ENCODE measurements around the gene FRMPD4.
"Not testable (repeated sequence)": the region's sequence is repeated elsewhere in the genome, so short reads cannot be mapped to it uniquely, and the experiment has no call there.

The FRMPD4 gene

DNA sequence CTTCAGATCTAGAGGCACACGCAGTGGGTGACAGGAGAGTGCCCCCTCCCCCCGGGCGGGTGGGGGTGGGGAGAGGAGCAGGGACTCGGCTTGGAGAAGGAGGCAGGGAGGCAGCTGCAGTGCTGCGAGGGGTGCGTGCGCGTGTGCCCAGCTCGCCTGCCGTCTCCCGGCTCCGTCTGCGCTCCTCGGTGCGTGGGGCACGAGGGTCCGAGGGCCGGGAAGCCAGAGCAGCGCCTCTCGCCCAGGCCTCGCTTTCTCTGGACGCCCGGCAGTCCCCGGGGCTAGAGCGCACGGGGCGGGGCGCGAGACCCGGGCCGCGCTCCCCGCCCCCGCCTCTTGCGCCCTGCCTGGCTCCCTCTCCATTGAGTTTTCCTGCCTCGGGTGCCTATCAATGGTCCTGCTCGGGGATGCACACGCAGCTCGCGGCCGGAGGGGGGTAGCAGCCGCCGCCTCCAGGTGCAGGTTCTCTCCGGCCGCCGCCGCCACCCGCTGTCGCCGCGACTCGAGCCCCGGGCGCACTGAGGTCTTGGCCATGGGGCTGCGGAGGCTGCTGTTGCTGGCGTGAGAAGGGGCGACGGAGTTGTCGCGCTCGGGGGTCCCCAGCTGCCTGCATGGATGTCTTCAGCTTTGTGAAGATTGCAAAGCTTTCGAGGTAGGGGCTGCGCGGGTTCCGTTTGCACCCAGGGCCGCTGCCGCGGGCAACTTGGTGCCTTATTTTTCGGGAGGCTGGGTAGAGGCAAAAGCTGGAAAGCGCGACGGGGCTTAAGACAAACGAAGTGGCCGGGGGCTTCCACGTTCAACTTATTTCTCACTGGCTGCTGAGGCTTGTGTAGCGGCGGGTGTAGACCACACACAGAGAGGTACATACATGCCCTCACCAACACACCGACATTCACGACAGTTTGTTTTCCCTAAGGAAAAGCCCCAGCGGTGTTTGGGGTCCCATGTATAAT lies at the start of gene FRMPD4:
Gene FRMPD4 (plus strand): TSS at position 113 of the 953 bp plus-strand sequence. CDS start 499 bp downstream, at position 612.
- no peak for DNase-seq (ENCODE audit: low read depth)

DNA sequence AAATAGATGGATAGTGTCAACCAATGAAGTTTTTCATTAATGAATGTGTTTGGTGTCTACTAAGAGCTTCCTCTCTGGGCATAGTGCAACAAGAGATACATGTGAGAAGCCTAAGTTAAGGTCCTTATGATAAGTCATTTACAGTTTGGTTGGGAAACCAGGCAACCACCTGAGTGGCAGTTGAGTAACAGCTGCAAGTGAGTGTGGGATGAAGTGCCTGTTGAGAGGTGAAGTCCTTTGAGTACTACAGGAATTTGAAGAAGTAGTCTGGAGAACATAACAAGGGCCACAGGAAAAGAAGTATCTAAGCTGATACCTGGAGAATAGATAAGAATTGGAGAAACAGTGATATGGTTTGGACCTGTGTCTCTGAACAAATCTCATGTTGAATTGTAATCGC lies 48.5 kb upstream of the FRMPD4 start:
- DNase-seq (ENCODE audit: low read depth): no peak

DNA sequence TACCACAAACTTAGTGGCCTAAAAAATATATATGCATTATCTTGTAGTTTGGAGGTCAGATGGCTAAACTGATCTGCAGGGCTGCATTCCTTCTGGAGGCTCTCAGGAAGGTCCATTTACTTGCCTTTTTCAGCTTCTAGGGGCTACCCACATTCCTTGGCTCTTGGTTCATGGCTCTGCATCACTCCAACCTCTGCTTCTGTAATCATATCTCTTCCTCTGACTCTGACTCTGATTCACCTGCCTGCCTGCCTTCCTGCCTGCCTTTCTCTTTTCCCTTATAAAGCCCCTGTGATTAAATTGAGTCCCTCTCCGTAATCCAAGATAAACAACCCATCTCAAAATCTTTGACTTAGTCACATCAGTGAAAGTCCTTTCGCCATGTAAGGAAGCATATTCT lies 25.0 kb upstream of the FRMPD4 start:
- DNase-seq (ENCODE audit: low read depth): no peak

DNA sequence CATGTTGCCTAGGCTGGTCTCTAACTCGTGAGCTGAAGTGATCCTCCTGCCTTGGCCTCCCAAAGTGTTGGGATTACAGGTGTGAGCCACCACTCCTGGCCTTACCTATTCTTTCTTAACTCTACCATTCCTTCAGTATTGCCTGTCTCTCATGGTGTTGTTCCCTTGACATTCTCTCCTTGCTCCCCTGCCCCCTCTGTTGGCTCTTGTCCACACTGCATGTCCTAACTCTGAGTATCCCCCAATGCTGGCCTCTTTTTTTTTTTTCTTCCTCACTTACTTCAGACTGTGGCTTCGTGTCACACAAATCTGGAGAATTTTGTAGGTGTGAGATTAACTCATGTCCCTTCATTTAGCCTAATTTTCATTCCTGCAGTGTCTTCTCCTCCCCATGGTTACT lies 22.9 kb upstream of the FRMPD4 start:
- DNase-seq (ENCODE audit: low read depth): no peak

DNA sequence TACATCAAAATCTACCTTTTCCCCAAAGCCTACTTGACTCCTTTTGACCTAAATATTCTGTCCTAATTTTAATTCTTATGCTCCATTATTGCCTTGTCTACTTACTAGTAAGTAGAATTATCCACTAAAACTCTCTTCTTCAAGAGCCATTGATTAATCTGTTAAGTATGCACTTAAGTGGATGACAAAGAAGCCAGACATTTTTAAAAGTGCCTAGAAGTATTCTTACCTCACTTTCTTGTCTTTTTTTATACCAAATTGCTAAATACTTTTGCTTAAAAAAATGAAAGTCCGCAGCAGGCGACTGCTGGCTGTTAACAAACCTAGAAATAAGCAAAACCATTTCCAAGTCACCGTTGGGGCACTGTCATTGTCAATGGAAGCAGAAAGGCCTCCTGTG lies 20.1 kb upstream of the FRMPD4 start:
- no peak for DNase-seq (ENCODE audit: low read depth)

DNA sequence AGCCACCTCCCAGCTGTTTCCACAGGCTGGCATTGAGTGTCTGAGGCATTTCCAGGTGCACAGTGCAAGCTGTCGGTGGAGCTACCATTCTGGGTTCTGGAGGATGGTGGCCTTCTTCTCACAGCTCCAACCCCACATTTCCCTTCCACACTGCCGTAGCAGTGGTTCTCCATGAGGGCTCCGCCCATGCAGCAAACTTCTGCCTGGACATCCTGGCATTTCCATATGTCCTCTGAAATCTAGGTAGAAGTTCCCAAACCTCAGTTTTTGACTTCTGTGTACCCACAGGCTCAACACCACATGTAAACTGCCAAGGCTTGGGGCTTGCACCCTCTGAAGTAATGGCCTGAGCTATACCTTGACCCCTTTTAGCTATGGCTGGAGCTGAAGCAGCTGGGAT lies 10.3 kb upstream of the FRMPD4 start:
- no peak for DNase-seq (ENCODE audit: low read depth)

DNA sequence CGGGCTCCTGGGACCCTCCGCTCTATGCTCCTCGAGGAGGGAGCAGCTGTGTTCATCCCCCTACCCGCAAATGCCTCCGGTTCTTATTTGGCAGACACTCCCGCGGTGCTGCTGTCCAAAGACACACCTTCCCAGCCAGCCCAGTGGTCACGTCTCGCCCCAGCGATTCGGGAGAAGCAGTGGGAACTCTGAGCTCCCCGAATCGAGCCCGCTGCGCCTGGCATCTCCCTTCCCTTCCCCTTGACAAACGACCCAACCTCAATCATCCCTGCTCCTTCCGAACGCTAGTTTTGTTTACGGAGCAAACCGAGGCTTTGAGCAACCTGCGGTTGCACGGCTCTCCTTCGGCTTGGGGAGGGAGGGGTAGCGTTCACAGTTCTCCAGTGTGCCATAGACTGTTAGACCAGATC lies 317 bp upstream of the FRMPD4 start:
- no peak for DNase-seq (ENCODE audit: low read depth)

DNA sequence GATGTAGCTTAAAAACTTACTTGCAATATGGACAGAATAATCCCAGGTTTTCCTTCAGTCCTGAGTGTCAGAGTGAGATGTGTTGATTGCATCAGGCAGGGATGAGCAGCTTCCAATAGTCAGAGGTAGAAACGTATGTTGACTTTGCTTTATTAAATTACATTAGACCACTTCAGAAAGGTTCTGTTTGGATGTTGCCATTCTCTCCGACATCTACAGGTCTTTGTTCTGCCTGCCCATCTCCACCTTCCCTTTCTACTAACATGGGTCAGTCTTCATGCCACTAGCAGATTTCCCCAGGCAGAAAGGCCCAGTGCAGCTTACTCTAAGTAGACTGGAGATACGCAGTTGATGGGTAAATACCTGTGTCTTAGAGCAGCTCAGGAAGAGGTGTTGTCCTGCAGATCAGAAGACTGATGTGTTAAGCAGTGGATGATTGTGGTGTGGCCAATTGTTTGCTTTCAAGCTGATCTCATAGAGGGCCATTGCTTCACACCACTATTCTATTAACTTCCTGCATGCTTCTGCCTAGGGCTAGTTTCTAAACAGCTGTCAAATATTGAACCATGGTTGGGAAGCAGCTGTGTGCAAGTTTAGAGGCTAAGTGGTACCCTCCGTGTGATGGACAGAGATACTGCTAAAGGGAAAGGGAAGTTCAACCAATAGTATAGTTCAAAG lies 1.8 kb downstream of the FRMPD4 start:
- DNase-seq (ENCODE audit: low read depth): no peak

DNA sequence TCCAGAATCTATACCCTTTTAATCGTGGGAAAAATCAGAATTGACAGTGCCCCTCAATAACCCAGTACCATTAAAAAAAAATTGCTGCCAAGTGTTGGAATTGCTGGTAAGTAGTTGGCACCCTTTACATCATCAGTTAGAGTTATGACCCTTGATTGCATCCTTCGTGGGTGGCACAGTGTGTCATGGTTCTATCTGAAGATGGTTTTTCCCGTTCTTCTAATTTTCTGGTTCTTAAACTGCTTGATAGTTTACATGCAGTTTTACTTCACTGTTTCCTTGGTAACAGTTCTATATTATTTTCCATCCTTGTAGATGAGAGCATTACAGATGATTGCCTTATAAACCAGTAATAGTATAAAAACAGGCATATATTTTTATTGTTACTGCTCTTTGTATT lies 3.2 kb downstream of the FRMPD4 start:
- DNase-seq (ENCODE audit: low read depth): no peak

DNA sequence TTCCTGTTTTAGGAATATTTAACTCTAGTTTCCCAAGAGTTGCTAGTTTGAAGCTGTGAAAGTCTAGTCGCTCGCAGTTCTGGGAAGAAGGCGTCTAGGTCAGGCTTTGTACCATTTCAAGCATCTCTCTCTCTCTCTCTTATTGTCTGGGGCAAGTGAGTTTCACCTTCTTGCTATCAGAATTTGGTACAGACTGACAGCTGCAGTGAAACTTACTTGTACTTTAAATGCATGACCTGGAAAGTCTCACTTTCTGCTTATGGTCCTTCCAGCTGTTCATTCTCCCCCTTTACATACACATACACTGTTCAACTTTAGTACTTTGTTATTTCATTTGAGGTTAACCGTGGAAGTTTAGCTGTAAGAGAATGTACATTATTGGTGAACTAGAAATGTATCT lies 4.4 kb downstream of the FRMPD4 start:
- DNase-seq (ENCODE audit: low read depth): no peak

DNA sequence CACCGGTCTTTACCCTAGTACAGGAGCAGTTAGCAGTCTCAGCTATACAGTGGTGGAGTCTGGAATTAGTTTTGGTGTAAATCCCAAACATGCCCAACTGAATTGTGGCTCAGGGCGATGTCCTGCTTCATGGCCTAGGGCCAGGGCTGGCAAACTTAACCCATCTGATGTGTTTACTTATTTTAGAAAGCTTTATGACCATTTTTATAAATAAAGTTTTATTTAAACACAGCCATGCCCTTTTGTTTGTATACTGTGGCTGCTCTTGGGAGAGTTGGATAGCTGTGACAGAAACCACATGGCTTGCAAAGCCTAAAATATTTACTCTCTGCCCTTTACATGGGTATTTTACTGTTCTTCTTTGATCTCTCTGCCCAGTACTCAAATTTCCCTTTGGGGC lies 7.1 kb downstream of the FRMPD4 start:
- no peak for DNase-seq (ENCODE audit: low read depth)

DNA sequence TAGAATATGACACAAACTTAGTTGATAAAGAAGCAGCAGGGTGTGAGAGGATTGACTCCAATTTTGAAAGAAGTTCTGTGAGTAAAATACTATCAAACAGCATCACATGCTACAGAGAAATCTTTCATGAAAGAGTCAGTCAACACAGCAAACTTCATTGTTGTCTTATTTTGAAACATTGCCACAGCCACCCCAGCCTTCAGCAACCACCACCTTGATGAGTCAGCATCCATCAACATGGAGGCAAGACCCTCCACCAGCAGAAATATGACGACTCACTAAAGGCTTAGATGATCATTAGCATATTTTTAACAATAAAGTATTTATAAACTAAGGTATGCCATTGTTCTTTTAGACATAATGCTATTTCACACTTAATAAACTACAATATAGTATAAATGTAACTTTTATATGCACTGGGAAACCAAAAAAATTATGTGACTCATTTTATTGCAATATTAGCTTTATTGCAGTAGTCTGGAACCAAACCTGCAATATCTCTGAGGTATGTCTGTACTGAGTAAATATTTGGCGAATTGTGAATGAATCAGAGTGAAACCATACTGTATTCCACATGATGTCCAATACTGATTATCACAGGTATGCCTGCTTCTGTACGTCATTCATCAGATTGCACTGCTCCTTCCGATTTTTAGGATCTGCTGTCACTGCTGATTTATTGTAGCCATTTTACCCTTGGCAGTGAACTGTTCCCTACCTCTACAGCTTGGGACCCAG lies 11.6 kb downstream of the FRMPD4 start:
- no peak for DNase-seq (ENCODE audit: low read depth)

DNA sequence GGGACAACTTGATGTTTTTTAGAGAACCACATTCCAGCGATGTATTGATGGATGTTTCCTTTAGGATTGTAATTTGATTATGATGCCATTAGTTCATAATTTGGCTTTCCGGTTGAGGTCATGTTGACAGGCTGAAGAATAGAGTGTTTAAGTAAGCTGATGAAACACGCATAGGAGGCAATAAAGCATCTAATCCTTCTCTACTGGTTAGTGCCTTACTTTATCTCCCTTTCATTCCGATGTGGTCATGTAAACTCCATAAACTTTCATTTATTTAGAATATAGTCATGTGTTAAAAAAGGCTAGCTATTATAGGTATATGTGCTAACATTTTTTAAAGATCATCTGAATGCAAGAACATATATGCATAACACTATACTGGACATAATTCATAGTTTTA lies 15.0 kb downstream of the FRMPD4 start:
- DNase-seq (ENCODE audit: low read depth): no peak

DNA sequence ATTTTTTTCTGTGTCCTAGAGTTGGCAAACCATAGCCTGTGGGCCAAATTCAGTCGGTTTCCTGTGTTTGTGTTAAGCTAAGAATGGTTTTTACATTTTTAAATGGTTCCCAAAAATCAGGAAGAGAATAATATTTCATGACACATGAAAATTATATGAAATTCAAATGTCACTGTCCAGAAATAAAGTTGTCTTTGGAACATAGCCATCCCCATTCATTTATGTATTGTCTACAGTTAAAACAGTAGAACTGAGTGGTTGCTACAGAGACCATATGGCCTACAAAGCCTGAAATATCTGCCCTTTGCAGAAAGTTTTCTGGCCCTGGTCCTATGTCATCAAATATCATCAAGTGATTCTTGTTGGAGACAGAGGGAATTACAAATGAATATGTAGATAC lies 15.5 kb downstream of the FRMPD4 start:
- DNase-seq (ENCODE audit: low read depth): no peak

DNA sequence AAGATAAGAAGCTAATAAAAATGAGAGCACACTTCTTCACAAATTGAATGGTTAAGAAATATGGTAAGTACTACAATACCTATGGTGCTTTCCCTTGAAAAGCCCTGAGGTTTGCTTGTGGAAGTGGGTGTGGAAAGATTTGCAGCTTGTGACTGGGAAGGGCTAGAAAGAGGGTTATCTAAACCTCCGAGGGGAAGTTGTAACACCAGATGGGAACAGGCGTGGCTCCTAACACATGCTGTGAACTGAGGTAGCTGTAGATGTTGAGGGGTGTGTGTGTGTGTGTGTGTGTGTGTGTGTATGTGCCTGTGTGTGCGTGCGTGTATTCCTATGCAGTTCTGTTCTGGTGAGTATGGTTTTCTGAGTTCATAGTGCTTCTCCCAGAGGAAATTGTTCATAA lies 21.5 kb downstream of the FRMPD4 start:
- DNase-seq (ENCODE audit: low read depth): no peak

DNA sequence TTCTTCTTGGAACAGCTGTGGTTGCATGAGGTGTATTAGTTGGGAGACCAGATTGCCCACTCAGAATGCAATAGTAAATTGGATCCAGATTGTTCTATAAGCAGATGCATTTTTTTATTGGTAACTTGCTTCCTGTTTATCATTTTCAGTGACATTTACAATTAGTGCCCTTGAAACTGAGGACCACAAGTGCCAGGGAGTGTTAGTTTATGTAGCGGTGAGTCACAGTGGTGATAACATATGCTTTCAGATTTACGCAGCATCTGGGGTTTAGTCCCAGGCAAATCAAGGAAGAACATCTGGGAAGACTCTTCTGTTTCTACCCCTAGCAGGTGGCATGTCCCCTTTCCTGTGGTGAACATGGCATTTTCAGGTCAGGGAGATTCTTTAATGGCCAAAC lies 24.1 kb downstream of the FRMPD4 start:
- no peak for DNase-seq (ENCODE audit: low read depth)

DNA sequence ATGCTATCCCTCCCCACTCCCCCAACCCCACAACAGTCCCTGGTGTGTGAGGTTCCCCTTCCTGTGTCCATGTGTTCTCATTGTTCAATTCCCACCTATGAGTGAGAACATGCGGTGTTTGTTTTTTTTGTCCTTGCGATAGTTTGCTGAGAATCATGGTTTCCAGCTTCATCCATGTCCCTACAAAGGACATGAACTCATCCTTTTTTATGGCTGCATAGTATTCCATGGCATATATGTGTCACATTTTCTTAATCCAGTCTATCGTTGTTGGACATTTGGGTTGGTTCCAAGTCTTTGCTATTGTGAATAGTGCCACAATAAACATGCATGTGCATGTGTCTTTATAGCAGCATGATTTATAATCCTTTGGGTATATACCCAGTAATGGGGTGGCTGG lies 25.9 kb downstream of the FRMPD4 start:
- not testable (repeated sequence) for DNase-seq (ENCODE audit: low read depth)

DNA sequence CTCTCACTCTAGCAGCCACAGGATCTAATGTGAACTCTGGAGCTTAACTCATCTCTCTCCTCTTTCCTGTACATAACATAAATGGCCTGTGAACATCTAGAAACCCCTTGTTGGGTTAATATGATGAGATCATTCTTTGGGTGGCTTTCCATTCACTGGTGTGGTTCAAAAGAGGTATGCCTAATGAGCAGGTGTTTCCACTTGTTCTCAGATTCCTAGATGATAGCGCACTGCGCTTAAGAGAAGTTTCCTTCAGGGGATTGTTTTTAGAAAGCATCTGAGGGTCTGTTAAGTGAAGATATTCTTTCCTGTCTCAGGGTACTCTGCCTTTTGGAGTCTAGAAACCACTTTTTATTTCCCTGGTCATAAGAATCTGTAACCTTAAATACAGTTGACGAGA lies 32.5 kb downstream of the FRMPD4 start:
- no peak for DNase-seq (ENCODE audit: low read depth)

DNA sequence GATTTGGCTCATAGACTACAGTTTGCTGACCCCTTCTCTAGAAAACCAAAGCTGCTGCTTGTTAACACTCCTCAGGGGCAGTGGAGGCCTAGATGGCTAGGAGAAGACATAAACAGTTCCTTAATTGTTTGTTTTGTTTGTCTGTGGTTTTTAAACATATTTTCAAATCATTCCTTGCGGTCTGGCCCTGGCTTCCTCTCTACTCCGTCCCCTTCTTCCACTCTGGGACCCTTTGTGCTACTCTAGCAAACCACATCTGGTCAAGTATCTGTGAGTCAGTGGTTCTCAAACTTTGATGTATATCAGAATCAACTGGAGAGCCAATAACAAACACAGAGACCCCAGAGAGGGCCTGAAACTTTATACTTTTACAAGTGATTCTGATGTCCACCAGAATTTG lies 36.1 kb downstream of the FRMPD4 start:
- no peak for DNase-seq (ENCODE audit: low read depth)

DNA sequence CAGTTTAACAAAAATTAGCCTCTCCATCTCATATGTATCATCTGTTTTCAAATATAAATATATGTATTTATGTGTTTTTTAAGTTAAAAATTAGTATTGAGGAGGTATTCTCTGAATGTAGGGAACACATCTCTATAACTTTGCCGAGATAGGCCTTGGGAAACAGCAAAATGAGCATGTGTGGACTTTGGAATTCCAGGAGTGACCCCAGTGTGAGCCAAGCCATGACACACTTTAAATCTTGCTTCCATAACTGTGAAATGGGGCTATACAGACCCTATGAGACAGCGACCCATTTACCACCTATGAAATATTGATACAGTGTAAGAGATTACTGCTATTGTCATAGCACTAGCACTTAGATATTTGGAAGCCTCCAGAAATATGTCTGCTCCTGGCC lies 58.8 kb downstream of the FRMPD4 start:
- no peak for DNase-seq (ENCODE audit: low read depth)

DNA sequence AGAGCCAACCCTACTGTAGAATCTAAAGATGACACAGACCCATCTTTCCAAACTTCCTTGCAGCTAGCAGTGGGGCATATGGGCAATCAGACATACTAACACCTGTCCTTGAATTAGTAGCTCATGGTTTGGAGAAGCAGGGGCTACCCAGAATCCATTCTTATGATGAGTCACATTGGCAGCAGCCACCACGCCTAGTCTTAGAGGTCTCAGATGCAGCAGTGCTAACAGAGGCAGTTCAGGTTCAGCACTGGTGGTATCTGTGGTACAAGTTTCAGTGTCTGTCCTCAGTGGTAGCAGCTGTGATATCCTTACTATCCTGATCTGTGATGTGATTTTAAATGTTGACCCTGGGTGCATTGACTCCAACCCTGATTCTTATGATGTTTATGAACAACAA lies 68.1 kb downstream of the FRMPD4 start:
- no peak for DNase-seq (ENCODE audit: low read depth)

DNA sequence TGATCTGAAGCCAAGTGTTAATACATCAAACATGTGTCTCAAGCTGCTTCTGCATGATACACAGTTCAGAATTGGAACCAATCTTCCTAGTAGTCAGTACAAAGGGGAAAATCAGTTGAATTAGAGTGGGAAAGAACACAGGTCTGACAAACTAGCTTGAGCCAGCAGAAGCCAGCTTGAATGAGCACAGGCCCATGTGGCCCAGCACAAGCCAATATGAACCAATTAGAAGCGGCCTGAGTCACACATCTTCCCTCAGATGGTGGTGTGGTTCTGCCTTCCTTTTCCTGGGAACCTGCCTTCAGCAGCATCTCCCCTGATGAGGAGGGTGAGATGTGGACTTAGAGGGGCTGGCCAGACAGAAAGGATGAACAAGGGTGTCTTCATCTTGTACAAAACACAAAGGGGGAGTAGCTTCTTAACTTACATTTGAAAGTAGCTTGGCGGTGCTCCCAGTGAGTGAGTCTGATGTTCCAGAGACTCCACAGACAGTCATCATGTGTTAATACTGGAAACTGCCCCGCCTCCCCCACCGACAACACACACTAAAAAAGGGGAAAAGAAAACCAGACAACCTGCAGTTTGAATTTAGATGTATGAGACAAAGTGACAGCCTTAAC lies 72.0 kb downstream of the FRMPD4 start:
- DNase-seq (ENCODE audit: low read depth): no peak
